Measurements from ENCODE around the gene C9orf72.
"Not testable (repeated sequence)": the region's sequence is repeated elsewhere in the genome, so short reads cannot be mapped to it uniquely, and the experiment has no call there.

C9orf72 gene

DNA sequence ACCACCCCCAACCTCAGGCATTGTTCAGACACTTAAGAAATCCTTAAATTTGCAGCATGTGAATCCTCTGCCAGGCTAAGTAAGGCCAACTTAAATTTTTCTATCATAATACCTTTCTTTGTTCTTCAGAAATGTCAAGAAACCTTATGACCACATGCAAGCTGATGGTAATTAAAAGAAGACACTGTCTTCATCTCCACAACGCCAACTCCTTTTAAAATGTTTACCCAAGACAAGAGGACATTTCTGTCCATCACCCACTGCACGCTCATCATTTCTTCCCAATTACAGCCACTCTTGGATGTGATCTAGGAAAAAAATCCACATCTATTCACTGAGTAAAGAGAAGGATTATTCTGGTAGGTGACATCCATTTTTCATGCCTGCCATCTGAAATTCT is 55.3 kb downstream of the C9orf72 start:
- Mint-ChIP-seq H3K4me3 (no peak overlapping the region), H3K27ac (ENCODE audit: low read depth) (no peak overlapping the region), H3K36me3 (ENCODE audit: insufficient read depth) (no peaks in the 10 kb centered on the region), H3K9me3 (no peaks in the 10 kb centered on the region), H3K27me3 (peaks cover 9% of the 10 kb centered on the region), H3K4me1 (no peaks in the 10 kb centered on the region)
- ATAC-seq (replicated peaks; ENCODE audit: extremely low read depth, poor library complexity, severe bottlenecking): no peak
- no peak for DNase-seq (ENCODE audit: low spot score in 2 of 2)

DNA sequence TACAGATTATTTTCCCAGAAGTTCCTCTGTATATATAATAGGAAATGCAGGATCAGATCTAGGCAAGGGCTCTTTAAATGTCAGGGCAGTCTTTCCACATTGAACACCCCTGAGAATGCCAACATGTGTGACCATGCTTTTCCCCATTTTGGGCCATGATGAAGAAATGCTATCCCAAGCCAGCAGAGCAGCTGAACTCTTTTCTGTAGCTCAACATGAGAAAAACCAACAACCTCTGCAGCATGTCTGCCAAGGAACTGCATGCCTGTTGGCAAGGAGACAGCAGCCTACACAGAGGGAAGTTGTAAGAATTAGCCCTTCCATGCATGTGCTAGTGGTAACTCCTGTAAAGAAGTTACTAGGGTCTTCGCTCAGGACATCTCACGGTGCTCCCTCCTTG is 58.7 kb downstream of the C9orf72 start:
- no peak overlapping the region for H3K27ac Mint-ChIP-seq (ENCODE audit: low read depth)
- no peaks in the 10 kb centered on the region for H3K4me1 Mint-ChIP-seq
- DNase-seq (ENCODE audit: low spot score in 2 of 2) (no peak), ATAC-seq (replicated peaks; ENCODE audit: extremely low read depth, poor library complexity, severe bottlenecking) (no peak)
- no peaks in the 10 kb centered on the region for H3K36me3 Mint-ChIP-seq (ENCODE audit: insufficient read depth)
- no peaks in the 10 kb centered on the region for H3K27me3 Mint-ChIP-seq
- no peaks in the 10 kb centered on the region for H3K9me3 Mint-ChIP-seq
- H3K4me3 Mint-ChIP-seq: no peak overlapping the region

DNA sequence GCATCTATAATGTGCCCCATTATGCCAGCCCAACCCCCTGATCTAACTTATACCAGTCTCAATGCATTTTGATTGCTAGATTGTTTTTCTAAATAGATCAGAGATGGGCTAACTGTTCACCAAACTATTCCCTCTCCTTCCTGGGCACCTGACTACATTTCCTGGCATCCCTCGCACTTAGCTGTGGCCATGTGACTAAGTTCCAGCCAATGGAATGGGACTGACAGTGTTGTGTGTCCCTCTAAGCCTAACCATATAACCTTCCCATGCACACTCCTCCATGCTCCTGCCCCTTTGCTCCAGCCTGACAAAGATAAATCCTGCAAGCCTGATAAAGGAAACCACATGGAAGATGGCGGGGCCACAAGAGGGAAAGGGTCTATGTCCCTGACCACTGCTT is 61.5 kb downstream of the C9orf72 start:
- peaks cover 9% of the 10 kb centered on the region for H3K27me3 Mint-ChIP-seq
- no peak for DNase-seq (ENCODE audit: low spot score in 2 of 2)
- no peaks in the 10 kb centered on the region for H3K9me3 Mint-ChIP-seq
- H3K27ac Mint-ChIP-seq (ENCODE audit: low read depth): no peak overlapping the region
- no peaks in the 10 kb centered on the region for H3K36me3 Mint-ChIP-seq (ENCODE audit: insufficient read depth)
- H3K4me1 Mint-ChIP-seq: no peaks in the 10 kb centered on the region
- H3K4me3 Mint-ChIP-seq: no peak overlapping the region
- ATAC-seq (replicated peaks; ENCODE audit: extremely low read depth, poor library complexity, severe bottlenecking): no peak

GRCh38 chr9:27510780-27511179 is 62.5 kb downstream of the C9orf72 start:
- ATAC-seq (replicated peaks; ENCODE audit: extremely low read depth, poor library complexity, severe bottlenecking) (no peak), DNase-seq (ENCODE audit: low spot score in 2 of 2) (no peak)
- no peaks in the 10 kb centered on the region for H3K4me1 Mint-ChIP-seq
- H3K9me3 Mint-ChIP-seq: no peaks in the 10 kb centered on the region
- peaks cover 9% of the 10 kb centered on the region for H3K27me3 Mint-ChIP-seq
- H3K27ac Mint-ChIP-seq (ENCODE audit: low read depth): no peak overlapping the region
- H3K36me3 Mint-ChIP-seq (ENCODE audit: insufficient read depth): peaks cover 2% of the 10 kb centered on the region
- no peak overlapping the region for H3K4me3 Mint-ChIP-seq

GRCh38 chr9:27506981-27507380 is 66.3 kb downstream of the C9orf72 start:
- no peak overlapping the region for H3K4me3 Mint-ChIP-seq
- H3K36me3 Mint-ChIP-seq (ENCODE audit: insufficient read depth): peaks cover 2% of the 10 kb centered on the region
- no peaks in the 10 kb centered on the region for H3K9me3 Mint-ChIP-seq
- H3K4me1 Mint-ChIP-seq: no peaks in the 10 kb centered on the region
- no peak for ATAC-seq (replicated peaks; ENCODE audit: extremely low read depth, poor library complexity, severe bottlenecking)
- peaks cover 9% of the 10 kb centered on the region for H3K27me3 Mint-ChIP-seq
- H3K27ac Mint-ChIP-seq (ENCODE audit: low read depth): no peak overlapping the region
- DNase-seq (ENCODE audit: low spot score in 2 of 2): no peak

- Mint-ChIP-seq H3K27me3 (peaks cover 15% of the 10 kb centered on the region), H3K27ac (ENCODE audit: low read depth) (no peak overlapping the region), H3K9me3 (no peaks in the 10 kb centered on the region), H3K4me3 (no peak overlapping the region), H3K4me1 (no peaks in the 10 kb centered on the region), H3K36me3 (ENCODE audit: insufficient read depth) (peaks cover 2% of the 10 kb centered on the region)
- DNase-seq (ENCODE audit: low spot score in 2 of 2) (no peak), ATAC-seq (replicated peaks; ENCODE audit: extremely low read depth, poor library complexity, severe bottlenecking) (no peak)
These were observed 67.5 kb downstream of the C9orf72 start for GRCh38 chr9:27505744-27506161.

DNA sequence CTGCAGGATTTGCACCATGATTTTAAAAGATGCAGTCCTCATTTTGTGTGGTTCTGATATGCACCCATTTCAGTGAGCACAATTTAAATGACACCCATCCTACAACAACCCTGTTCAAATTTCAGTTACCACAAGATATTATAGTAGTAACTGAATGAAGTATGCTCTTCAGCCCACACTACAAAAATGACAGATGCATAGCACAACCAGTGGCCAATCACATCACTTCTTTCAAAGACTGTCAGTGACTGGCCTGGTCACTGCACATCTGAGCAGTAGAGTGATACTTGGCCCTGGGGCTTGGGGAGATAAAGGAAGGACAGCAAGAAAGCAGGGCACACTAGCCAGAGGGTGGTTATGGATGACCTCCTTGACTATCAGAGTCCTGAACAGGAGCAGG is 69.0 kb downstream of the C9orf72 start:
- no peak for ATAC-seq (replicated peaks; ENCODE audit: extremely low read depth, poor library complexity, severe bottlenecking)
- Mint-ChIP-seq H3K27me3 (peaks cover 15% of the 10 kb centered on the region), H3K27ac (ENCODE audit: low read depth) (no peak overlapping the region), H3K36me3 (ENCODE audit: insufficient read depth) (peaks cover 2% of the 10 kb centered on the region), H3K4me3 (no peak overlapping the region), H3K4me1 (no peaks in the 10 kb centered on the region), H3K9me3 (no peaks in the 10 kb centered on the region)
- no peak for DNase-seq (ENCODE audit: low spot score in 2 of 2)

DNA sequence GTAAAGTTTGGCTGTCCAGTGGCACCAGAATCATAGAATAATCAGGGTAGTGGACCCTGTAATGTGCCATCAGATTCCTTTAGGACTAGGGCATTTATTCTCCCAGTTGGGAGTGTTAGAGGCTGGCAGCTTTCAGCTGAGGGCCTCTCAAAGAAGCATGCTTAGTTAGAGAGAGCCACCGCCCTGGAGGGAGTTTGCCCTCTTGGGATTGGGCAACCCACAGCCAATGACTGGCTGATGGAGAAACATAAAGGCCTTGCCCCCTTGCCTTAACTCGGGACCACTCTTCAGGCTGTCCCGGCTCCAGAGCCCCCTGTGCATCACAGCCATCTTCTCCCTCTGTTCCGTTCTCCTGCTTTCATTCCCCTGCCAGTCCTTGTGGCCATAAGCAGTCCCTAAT is 69.7 kb downstream of the C9orf72 start:
- H3K36me3 Mint-ChIP-seq (ENCODE audit: insufficient read depth): peaks cover 2% of the 10 kb centered on the region
- H3K4me3 Mint-ChIP-seq: no peak overlapping the region
- H3K4me1 Mint-ChIP-seq: no peaks in the 10 kb centered on the region
- no peak overlapping the region for H3K27ac Mint-ChIP-seq (ENCODE audit: low read depth)
- no peaks in the 10 kb centered on the region for H3K9me3 Mint-ChIP-seq
- DNase-seq (ENCODE audit: low spot score in 2 of 2): no peak
- H3K27me3 Mint-ChIP-seq: peaks cover 15% of the 10 kb centered on the region
- no peak for ATAC-seq (replicated peaks; ENCODE audit: extremely low read depth, poor library complexity, severe bottlenecking)

GRCh38 chr9:27500902-27501301 is 72.4 kb downstream of the C9orf72 start:
- not testable (repeated sequence) for H3K4me1 Mint-ChIP-seq; H3K4me3 Mint-ChIP-seq; DNase-seq (ENCODE audit: low spot score in 2 of 2); H3K27me3 Mint-ChIP-seq; H3K27ac Mint-ChIP-seq (ENCODE audit: low read depth); H3K9me3 Mint-ChIP-seq; H3K36me3 Mint-ChIP-seq (ENCODE audit: insufficient read depth); ATAC-seq (replicated peaks; ENCODE audit: extremely low read depth, poor library complexity, severe bottlenecking)

- no peaks in the 10 kb centered on the region for H3K4me1 Mint-ChIP-seq
- no peak for ATAC-seq (replicated peaks; ENCODE audit: extremely low read depth, poor library complexity, severe bottlenecking)
- no peak for DNase-seq (ENCODE audit: low spot score in 2 of 2)
These were observed 73.8 kb downstream of the C9orf72 start for GRCh38 chr9:27499451-27499850.

GRCh38 chr9:27497883-27498417 is 75.3 kb downstream of the C9orf72 start:
- Mint-ChIP-seq H3K4me3 (no peak overlapping the region), H3K27ac (ENCODE audit: low read depth) (no peak overlapping the region), H3K27me3 (peaks cover 6% of the 10 kb centered on the region), H3K36me3 (ENCODE audit: insufficient read depth) (no peaks in the 10 kb centered on the region), H3K9me3 (peaks cover 4% of the 10 kb centered on the region), H3K4me1 (no peaks in the 10 kb centered on the region)
- DNase-seq (ENCODE audit: low spot score in 2 of 2): no peak
- no peak for ATAC-seq (replicated peaks; ENCODE audit: extremely low read depth, poor library complexity, severe bottlenecking)

More at GRCh38 chr9:27499451-27499850, 73.8 kb downstream of the C9orf72 start:
- H3K27me3 Mint-ChIP-seq: peaks cover 6% of the 10 kb centered on the region
- H3K9me3 Mint-ChIP-seq: no peaks in the 10 kb centered on the region
- no peak overlapping the region for H3K27ac Mint-ChIP-seq (ENCODE audit: low read depth)
- no peak overlapping the region for H3K4me3 Mint-ChIP-seq
- no peaks in the 10 kb centered on the region for H3K36me3 Mint-ChIP-seq (ENCODE audit: insufficient read depth)

All from central memory CD8-positive, alpha-beta T cell (primary cell).